Panc1 (cell line): ENCODE results near the gene MICAL2.

ENCODE experiments used
- POLR2AphosphoS5 ChIP-seq: IDR thresholded peaks from 2 replicates; pipeline ENCODE4 v1.6.1; 2012; ENCODE audit warnings: mild to moderate bottlenecking, low read depth, low read length, moderate library complexity
- SIN3A ChIP-seq: IDR thresholded peaks from 2 replicates; pipeline ENCODE4 v1.6.1; 2012; ENCODE audit warnings: low read depth, mild to moderate bottlenecking, low read length, moderate library complexity, borderline replicate concordance; ENCODE audit not compliant: insufficient read depth
- TCF7L2 ChIP-seq: IDR thresholded peaks from 2 replicates; pipeline ENCODE4 v1.6.1; 2011; ENCODE audit warnings: mild to moderate bottlenecking, low read depth, low read length, inconsistent platforms
- TF ChIP-seq, protein P1 (sequence below): fragments of 450-650 bp; IDR thresholded peaks from 2 replicates; pipeline ENCODE4 v1.5.1; 2017; ENCODE audit warnings: mild to moderate bottlenecking
- TF ChIP-seq, protein P2 (sequence below), 2 experiments: IDR thresholded peaks; 2 replicates each; pipeline ENCODE4 v1.6.1; 2011 to 2012; ENCODE audit warnings: low read depth in 2 of 2, control low read depth in 1 of 2, low read length in 1 of 2, mild to moderate bottlenecking in 1 of 2, moderate library complexity in 1 of 2; ENCODE audit not compliant: insufficient read depth in 1 of 2

GRCh38 chr11:12067796-12068357 is 42.5 kb upstream of the MICAL2 start:
- TF ChIP-seq, protein P1, sequence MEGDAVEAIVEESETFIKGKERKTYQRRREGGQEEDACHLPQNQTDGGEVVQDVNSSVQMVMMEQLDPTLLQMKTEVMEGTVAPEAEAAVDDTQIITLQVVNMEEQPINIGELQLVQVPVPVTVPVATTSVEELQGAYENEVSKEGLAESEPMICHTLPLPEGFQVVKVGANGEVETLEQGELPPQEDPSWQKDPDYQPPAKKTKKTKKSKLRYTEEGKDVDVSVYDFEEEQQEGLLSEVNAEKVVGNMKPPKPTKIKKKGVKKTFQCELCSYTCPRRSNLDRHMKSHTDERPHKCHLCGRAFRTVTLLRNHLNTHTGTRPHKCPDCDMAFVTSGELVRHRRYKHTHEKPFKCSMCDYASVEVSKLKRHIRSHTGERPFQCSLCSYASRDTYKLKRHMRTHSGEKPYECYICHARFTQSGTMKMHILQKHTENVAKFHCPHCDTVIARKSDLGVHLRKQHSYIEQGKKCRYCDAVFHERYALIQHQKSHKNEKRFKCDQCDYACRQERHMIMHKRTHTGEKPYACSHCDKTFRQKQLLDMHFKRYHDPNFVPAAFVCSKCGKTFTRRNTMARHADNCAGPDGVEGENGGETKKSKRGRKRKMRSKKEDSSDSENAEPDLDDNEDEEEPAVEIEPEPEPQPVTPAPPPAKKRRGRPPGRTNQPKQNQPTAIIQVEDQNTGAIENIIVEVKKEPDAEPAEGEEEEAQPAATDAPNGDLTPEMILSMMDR: no peak
- TF ChIP-seq, protein P2, sequence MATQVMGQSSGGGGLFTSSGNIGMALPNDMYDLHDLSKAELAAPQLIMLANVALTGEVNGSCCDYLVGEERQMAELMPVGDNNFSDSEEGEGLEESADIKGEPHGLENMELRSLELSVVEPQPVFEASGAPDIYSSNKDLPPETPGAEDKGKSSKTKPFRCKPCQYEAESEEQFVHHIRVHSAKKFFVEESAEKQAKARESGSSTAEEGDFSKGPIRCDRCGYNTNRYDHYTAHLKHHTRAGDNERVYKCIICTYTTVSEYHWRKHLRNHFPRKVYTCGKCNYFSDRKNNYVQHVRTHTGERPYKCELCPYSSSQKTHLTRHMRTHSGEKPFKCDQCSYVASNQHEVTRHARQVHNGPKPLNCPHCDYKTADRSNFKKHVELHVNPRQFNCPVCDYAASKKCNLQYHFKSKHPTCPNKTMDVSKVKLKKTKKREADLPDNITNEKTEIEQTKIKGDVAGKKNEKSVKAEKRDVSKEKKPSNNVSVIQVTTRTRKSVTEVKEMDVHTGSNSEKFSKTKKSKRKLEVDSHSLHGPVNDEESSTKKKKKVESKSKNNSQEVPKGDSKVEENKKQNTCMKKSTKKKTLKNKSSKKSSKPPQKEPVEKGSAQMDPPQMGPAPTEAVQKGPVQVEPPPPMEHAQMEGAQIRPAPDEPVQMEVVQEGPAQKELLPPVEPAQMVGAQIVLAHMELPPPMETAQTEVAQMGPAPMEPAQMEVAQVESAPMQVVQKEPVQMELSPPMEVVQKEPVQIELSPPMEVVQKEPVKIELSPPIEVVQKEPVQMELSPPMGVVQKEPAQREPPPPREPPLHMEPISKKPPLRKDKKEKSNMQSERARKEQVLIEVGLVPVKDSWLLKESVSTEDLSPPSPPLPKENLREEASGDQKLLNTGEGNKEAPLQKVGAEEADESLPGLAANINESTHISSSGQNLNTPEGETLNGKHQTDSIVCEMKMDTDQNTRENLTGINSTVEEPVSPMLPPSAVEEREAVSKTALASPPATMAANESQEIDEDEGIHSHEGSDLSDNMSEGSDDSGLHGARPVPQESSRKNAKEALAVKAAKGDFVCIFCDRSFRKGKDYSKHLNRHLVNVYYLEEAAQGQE (IDR thresholded peaks at IDR 0.05; ENCODE audit: insufficient read depth in 1 of 2, low read depth in 2 of 2, low read length in 1 of 2): no peak
- TF ChIP-seq POLR2AphosphoS5 (no peak), SIN3A (no peak), TCF7L2 (no peak)
